Measurements from ENCODE around the gene SLC4A9.

SLC4A9 gene, protein sequence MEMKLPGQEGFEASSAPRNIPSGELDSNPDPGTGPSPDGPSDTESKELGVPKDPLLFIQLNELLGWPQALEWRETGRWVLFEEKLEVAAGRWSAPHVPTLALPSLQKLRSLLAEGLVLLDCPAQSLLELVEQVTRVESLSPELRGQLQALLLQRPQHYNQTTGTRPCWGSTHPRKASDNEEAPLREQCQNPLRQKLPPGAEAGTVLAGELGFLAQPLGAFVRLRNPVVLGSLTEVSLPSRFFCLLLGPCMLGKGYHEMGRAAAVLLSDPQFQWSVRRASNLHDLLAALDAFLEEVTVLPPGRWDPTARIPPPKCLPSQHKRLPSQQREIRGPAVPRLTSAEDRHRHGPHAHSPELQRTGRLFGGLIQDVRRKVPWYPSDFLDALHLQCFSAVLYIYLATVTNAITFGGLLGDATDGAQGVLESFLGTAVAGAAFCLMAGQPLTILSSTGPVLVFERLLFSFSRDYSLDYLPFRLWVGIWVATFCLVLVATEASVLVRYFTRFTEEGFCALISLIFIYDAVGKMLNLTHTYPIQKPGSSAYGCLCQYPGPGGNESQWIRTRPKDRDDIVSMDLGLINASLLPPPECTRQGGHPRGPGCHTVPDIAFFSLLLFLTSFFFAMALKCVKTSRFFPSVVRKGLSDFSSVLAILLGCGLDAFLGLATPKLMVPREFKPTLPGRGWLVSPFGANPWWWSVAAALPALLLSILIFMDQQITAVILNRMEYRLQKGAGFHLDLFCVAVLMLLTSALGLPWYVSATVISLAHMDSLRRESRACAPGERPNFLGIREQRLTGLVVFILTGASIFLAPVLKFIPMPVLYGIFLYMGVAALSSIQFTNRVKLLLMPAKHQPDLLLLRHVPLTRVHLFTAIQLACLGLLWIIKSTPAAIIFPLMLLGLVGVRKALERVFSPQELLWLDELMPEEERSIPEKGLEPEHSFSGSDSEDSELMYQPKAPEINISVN

DNA sequence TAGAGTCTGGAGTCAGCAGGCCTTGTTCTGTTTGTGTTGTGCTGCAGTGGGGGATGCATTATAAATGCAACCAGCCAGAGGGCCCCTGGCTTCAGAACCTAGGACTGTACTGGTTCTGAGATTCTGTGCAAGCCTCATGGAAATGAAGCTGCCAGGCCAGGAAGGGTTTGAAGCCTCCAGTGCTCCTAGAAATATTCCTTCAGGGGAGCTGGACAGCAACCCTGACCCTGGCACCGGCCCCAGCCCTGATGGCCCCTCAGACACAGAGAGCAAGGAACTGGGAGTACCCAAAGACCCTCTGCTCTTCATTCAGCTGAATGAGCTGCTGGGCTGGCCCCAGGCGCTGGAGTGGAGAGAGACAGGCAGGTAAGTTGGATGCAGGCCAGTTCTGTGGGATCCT, at the start of gene SLC4A9:
Gene SLC4A9 (plus strand): TSS at position 94 of the 400 bp plus-strand sequence. CDS start 43 bp downstream, at position 137.
- no peak for DNase-seq

DNA sequence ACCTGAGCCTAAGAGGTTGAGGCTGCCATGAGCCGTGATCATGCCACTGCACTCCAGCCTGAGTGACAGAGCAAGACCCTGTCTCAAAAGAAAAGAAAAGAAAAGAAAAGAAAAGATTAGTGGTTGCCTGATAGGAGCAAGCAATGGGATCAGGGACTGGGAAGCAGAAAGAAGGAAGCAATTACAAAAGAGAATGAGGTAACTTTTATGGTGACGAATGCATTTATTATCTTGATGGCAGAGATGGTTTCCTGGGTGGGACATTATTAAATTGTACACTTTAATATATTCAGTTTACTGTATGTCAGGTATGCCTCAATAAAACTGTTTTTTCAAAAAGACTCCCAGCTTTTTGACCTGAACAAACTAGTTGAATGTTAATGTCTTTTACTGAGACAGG, 49.6 kb upstream of the SLC4A9 start:
- DNase-seq = no peak

DNA sequence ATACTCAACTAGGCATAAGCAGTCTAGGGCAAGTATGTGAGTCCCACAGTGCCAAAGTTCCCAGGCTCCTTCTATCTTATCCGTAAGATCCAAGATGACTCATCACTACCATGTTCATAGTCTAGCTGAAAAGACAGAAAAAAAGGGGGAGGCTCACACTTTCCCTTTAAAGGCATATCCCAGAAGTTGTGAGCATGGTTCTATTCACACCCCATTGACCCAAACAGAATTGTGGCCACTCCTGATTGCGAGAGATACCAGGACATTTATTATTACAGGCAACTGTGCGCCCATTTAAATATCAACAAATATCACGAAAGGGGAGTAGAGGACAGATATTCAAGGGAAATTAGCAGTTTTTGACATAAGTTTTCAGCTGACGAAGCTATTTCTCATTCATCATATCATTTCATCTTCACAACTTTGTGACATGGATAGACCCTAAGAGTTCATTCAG, 49.0 kb upstream of the SLC4A9 start:
- DNase-seq = no peak

DNA sequence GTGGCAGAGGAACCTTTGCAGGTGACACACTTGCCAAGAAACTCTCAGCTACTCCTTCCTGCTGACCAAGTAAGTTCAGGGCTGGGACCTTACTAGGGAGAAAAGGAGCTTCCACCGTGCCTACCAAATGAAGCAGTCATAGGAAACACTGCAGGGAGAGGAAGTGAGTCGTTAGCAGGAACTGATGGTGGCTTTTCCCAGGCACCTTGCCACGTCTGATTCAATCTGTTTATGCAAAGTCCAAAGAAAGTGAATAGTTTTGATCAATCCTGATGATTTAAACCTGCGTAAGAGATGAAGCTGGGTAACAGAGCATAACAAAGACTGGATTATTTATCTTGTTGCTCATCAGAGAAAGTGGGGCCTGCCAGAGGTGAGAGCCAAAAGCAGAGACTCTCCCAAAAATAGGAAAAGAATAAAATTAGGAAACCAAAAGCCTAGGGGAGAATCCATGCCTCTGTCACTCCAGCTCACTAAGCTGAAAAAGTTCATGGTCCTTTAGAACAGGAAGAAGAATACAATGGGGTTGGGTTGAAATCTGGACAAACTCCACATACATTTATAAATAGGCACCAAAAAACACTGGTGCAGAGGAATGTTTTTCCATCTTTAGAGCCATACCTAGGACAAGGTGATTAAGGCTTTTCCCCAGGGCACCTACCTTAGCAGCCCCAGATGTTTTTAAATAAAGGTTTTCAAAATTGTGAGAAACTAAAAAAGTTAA, 47.8 kb upstream of the SLC4A9 start:
- DNase-seq = no peak

DNA sequence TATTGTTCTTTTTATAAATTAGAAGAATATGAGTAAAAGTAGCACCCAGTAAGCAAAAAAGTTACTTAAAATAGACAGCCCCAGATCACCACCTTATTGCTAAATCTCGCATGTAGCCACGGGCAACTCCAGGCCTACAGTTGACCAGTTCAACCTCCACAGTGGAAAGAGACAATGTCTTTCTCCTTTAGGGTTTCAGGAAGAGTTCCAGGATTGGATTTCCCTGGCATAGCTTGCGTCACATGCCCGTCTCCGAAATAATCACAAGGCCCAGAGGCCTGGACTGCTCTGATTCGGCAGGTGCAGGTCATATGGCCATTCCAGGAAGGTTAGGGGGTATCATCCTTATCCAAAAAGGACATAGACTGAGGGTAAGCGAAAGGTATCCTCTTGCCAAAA, 47.2 kb upstream of the SLC4A9 start:
- no peak for DNase-seq

DNA sequence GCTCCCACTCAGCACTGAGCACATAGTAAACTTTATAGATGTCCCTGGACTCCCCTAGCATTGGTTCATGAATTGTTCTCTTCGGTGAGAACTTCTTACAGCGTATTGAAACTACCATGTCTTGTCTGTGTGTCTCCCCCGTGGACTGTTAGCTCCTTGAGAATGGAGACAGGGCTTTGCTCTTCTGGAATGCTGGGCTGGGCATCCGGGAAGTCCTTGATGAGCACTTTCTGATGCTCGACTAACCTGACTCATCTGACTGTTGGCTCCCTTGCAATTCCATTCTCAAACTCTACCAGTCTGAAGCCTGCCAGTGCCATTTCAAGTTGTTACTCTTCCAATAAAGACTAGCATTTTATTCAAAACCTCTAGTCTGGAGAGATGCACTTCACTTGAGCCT, 42.1 kb upstream of the SLC4A9 start:
- DNase-seq = no peak

DNA sequence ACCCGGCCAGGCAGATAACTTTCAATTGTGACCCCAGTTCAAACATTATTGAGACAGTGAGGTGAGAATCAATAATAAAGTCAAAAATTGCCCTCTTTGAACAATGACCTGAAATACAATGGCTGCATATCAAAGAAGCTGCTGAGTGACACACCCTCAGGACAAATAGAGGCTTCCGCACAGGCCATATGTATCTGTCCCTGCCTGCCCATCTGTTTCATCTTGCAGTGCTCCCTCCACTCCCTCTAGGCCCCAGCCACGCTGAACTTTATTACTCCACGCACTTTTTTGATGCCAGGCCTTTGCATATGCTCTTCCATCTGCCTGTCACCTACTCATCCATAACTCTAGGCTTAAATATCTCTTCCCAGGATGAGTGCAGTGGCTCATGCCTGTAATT, 41.2 kb upstream of the SLC4A9 start:
- DNase-seq = no peak

DNA sequence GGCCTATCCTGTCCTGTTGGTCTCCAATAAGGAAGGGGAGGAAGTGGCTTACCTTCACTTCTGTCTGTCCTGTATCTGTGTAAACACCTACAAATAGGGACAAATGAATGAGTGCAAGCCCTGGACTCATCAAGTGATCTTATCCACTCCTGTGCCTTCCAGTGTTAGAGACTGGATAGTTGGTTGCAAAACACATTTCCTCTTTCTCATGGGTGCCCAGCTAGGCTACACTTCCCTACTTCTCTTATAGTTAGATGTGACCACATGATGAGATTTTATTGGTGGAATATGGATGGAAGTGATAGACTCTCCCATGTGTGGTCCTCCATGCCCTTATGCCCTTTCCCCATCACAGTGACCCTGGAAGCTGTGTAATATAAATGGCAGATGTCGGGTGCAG, 40.2 kb upstream of the SLC4A9 start:
- no peak for DNase-seq

DNA sequence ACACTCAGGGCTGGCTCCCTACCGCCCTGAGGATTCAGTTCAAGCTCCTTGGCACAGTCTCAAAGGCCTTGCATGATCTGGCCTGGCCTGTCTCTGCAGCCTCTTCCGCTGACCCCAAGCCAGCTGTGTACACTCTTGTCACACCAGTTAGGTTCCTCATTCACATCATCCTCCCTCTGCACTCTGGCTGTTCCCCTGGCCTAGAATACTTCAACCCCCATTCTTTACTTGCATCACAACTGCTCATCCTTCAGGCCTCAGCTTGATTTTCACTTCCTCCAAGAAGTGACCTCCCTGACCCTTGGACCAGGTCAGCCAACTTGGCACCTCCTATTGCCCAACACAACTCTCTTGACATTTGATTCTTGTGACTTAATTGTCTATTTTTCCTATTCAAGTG, 38.2 kb upstream of the SLC4A9 start:
- no peak for DNase-seq

DNA sequence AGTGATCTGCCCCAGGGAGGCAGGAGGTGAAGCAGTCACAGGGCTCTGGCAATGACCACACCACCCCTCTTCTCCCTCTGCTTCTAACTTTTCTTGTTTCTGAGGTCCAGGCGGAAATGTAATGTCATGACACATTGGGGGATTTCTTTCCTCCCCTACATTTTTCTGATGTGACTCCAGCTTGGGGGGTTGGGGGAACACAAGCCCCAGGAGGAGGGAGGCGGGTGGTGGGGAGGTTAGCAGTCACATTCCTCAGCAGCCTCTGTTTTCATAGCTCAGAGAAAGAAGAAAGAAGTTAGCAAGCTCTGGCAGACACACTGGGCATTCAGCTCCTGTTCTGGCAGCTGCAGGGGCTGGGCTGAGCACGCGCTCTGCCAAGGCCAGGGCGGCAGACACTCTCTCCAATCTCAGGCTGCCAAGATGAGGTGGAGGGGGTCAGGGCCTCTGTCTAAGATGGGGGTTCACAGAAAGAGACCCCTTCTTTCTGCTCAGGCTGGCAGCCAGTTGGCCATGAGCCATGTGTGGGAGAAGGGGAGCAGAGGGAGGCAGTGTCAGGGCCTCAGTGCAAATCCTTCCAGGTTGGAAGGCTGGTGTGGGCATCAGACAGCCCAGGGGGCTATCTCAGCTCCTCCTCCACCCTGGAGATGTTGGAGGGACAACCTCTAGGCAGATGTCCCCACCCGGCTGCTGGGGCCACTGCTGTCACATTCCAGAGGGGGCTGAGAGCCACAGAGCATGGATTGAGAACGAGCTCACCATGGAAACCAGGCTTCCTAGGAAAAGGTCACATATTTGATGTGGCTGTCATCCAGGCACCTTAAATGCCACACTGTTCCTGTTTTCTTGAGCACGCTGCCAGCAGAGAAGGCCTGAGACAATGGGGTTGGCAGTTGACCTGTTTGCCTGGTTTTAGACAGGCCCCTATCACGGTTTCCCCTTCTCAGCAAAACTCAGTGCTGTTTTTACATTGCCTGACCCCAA, 37.0 kb upstream of the SLC4A9 start:
- no peak for DNase-seq

DNA sequence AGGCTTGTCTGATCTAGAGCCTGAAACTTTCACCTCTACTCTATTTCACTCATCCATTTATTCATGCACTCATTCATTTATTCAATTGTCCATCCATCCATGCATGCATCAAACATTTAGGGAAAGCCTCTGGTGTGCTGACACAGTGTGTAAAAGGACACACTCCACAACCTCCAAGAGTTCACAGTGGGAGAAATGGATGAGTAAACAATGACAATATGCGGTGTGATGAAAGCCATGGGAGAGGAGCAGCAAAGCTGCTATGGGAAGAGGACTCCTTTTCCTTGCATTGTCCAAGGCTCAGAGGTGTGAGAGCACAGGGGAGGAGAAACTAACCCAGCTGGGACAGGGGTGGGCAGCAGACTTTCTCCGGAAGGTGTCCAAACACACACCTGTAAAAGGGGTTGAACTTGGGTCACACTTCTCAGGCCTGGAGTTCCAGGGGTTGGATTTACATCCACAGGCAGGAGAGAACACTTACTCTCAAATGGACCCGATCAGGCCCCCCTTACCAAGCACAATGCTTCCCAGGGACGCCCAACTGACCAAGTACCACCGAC, 35.9 kb upstream of the SLC4A9 start:
- DNase-seq = no peak

DNA sequence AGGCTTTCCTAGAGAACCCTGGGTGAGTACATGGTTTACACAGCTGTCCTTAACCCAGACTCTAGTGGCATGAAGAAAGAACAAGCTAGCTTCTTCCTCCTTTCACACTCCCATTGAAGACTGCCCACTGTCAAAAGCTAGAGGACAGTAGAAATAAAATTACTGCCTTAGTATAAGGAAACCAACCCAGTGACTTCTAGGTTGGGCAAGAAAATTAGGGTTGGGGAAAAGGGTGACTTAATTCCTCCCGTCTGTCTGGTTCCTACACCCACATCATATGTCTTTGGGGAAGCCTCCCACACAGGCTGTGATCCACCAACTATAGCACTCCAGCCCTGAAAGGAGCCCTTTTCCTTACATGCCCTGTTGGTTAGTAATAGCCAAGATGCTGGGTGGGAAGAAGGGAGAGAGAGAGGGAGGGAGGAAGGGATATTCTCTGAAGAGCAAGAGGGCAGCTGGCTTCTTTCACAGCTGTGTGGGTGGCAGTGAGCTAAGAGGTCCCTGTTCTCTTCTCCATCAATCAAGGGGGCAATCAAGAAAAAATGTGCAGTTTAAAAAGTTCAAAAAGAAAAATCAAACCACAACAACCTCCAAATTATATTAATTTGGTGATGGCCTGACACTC, 35.3 kb upstream of the SLC4A9 start:
- DNase-seq = no peak

DNA sequence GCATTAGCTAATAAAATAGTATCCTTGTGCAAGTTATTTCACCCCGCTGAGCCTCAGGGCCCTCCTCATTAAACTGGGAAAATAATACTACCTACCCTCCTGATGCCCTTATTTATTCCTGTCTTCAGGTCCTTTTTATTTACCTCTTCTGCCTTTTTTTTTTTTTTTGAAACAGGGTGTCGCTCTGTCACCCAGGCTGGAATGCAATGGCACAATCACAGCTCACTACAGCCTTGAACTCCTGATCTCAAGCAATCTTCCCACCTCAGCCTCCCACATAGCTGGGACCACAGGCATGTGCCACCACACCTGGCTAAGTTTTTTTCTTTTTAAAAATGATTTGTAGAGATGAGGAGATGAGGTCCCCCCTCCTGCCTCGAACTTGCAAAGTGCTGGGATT, 34.5 kb upstream of the SLC4A9 start:
- no peak for DNase-seq

DNA sequence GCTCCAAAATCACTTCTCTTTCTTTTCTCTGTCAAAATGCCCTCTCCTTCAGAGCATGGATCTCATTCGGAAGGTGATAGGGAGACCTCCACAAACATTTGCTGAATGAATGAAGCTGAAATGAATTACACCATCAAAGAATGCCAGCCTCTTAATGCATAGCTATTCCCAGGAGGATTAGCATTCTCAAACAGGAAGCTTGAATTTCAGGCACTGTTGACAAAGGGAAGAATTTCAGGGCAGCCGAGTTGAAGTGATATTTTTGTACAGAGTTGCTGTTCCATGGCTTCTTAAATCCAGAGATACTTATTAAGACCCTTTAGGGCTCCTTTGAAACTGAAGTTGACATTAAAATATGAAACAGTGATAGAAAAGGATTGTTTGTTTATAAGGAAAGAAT, 32.4 kb upstream of the SLC4A9 start:
- no peak for DNase-seq

DNA sequence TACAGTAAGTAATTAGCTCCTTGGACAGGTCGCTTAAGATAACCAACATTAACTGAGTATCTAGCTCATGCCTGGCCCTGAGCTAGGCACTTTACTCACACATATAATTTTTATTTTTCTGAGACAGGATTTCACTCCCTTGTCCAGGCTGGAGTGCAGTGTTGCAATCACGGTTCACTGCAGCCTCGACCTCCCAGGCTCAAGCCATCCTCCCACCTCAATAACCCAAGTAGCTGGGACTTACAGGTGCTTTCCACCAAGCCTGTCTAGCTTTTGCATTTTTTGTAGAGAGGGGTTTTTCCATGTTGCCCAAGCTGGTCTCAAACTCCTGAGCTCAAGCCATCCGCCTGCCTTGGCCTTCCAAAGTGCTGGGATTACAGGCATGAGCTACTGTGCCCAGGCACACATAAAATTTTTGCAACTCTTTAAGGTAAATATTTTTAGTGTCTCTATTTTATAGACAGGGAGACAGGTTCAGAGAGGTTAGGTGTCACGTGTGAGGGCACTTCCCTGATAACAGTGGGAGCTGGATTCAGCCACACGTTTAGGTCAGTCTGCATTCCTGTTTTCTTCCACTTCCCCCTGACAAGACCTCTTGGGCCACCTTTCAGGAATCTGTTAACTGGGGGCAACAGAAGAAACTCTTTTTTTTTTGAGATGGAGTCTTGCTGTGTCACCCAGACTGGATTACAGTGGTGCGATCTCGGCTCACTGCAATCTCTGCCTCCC, 31.8 kb upstream of the SLC4A9 start:
- no peak for DNase-seq

DNA sequence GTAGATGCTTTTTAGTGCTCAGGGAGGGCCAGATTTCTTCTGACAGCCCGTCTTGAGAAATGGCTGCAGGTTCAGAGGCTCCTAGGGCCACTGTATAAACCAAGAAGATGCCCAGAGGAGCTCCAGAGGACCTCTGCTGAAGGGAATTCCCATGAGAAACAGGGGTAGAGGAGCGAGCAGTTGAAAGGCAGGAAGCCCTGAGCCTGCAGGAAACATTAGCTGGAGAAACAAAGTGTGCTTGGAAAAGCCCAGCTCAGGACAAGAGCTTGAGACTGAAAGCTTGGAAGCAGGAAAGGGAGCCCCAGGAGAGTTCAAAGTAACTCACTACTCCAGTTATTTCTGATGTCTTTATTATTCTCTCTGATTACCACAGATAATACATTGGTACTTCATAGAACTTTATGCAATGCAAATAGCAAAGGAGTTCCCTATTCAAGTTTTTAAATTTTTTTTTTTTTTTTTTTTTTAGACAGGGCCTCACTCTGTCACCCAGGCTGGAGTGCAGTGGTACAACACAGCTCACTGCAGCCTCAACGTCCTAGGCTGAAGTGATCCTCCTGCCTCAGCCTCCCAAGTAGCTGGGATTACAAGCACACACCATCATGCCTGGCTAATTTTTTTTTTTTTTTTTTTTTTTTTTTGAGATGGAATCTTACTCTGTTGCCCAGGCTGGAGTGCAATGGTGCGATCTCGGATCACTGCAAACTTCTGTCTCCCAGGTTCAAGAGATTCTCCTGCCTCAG, 30.1 kb upstream of the SLC4A9 start:
- no peak for DNase-seq

DNA sequence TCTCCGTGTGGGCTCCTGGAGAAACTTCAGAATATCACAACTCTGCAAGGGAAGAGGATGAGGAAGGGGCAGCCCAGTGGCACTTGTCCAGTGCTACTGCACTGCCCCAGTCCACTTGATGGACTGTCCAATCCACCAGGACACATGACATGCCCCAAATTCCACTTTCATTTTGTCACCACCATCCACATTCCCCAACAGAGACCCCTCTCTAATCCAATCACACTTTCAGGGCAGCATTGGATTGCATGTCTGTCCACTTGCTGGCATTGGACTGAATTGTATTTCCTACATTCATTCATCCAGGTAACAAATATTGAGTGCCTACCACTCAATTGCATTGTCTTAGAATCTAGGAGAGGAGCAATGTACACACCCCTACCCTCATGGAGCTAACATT, 28.4 kb upstream of the SLC4A9 start:
- DNase-seq = no peak

DNA sequence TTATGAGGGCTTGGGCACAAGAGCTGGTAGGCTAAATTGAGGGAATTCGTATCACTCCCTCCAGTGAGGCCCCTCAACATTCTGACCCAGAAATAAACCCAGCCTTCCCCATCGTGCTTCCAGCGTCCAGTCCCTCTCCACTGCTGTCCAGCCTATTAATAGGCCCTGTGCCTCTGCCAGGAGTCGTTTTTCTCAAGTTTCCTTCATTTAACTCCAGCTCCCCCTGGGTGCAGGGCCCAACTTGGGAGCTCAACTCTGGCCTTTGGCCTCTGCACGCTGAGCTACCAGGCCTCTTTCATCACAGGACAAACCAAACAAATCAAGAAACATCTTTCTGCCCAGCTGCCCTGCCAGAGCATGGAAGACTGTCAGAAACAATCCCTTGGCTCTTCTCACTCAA, 23.6 kb upstream of the SLC4A9 start:
- no peak for DNase-seq

DNA sequence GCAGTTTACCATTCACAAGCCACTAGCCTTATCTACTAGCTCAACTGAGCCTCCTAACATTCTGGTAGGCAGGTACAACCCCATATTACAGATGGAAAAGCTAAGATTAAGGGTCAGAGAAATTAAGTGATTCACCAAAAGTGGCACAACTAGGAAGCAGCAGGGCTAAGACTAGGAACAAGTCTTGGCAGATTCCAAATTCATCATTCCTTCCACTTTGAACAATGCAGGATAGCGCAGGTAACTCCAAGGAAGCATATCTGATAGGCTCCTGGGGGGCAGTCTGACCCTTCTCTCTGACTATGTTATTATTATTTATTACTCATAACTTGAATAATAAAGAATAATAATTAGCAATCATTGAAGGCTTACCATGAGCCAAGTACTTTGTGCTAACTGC, 22.1 kb upstream of the SLC4A9 start:
- no peak for DNase-seq

DNA sequence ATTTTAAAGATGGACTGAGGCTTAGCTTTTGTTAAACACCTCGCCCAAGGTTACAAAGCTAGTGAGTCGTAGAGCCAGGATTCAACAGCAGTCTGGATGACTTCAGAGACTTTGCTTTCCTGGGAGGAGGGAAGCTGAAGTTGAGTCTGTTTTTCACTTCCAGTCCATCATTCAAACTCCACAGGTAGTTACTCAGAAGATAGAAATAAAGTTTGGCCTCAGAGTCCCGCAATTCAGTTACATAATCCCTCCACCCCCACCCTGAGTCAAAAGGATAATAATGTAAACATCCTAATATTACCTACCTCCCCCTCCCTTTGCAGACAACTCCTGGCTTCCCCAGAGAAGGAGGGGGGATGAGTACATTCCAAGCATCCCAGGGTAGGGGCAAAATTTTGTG, 21.7 kb upstream of the SLC4A9 start:
- no peak for DNase-seq

All from cortex of kidney (tissue), 1 donor.